Chondrocyte (in vitro differentiated cells): Measurements from ENCODE around the gene COBLL1. TPM values are rescaled to one million over a fixed set of nuclear protein-coding genes. Genes with fewer than 3 reads are reported as not detected.

Experiments used
- DNase-seq: peaks from one replicate; pipeline ENCODE4 v3.0.0; 2021; ENCODE audit warnings: mixed read lengths, low spot score
- H3K27ac Mint-ChIP-seq: one replicate; pipeline ENCODE4 v1.8.0; 2021; ENCODE audit warnings: mild to moderate bottlenecking, moderate library complexity, mixed read lengths; ENCODE audit not compliant: unreplicated experiment
- H3K27me3 Mint-ChIP-seq: 2 replicates; pipeline ENCODE4 v1.8.0; 2021; ENCODE audit warnings: low read depth, mixed read lengths
- H3K36me3 Mint-ChIP-seq: 2 replicates; pipeline ENCODE4 v1.8.0; 2021; ENCODE audit warnings: low read depth, mixed read lengths
- H3K4me1 Mint-ChIP-seq: 2 replicates; pipeline ENCODE4 v1.8.0; 2021; ENCODE audit warnings: low read depth, mild to moderate bottlenecking, mixed read lengths
- H3K4me3 Mint-ChIP-seq: one replicate; pipeline ENCODE4 v1.8.0; 2021; ENCODE audit warnings: mild to moderate bottlenecking, moderate library complexity, mixed read lengths; ENCODE audit not compliant: unreplicated experiment
- H3K9me3 Mint-ChIP-seq: 2 replicates; pipeline ENCODE4 v1.8.0; 2021; ENCODE audit warnings: low read depth, mixed read lengths
- CTCF ChIP-seq: fragments of 200-600 bp; sonication (generic); IDR thresholded peaks from 2 replicates; pipeline ENCODE4 v1.5.0; 2021; ENCODE audit warnings: antibody characterized with exemption, mild to moderate bottlenecking, moderate library complexity
- total RNA-seq: library from RNA; stranded (reverse); gene quantifications from 3 replicates; pipeline ENCODE4 v1.2.1, GENCODE V29; 2021

COBLL1 gene
- total RNA-seq, 1 donor from 2014 or later: 43.7 TPM

GRCh38 chr2:164675027-164675426 is 166.6 kb downstream of the COBLL1 start:
- no peak for DNase-seq
- Mint-ChIP-seq H3K4me3 (no peak overlapping the region), H3K27me3 (no peaks in the 10 kb centered on the region), H3K36me3 (peaks cover 4% of the 10 kb centered on the region), H3K9me3 (peaks cover 7% of the 10 kb centered on the region), H3K27ac (no peak overlapping the region), H3K4me1 (peaks cover 7% of the 10 kb centered on the region)
- no peak for TF ChIP-seq CTCF

DNA sequence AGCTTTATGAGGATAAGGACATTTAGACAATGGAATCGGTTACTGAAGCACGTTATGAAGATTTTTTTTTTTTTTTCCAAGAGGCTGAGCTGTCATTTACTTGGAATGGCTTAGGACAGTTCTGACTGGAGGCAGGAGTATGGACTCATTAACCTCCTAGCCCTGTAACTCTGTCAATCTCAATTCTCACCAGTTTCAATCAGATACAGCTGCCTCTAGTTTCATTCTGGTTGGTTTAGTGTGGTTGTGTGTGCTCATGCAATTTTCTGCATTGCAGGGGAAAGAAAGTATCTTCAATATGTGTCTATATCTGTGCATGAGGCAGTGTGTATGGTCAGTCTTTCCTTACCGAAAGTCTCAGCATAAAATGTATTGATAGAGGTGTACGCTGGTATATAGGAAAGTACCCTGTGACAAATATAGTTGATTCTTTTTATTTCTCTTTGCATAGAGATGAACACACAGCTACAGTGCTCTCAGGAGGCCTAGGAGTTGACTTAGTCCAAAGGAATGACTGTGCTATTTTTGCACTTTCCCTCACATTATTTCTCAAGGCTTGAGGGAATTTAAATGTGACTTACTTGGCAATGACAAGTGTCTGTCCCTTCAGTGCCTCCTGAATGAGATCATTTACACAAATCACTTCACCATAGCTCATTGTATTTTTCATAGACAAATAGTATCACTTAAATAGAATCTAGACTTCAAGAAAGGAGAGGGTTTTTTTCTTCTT is 169.8 kb downstream of the COBLL1 start:
- Mint-ChIP-seq H3K4me3 (no peak overlapping the region), H3K27me3 (no peaks in the 10 kb centered on the region), H3K4me1 (peaks cover 7% of the 10 kb centered on the region), H3K9me3 (no peaks in the 10 kb centered on the region), H3K27ac (no peak overlapping the region), H3K36me3 (no peaks in the 10 kb centered on the region)
- no peak for TF ChIP-seq CTCF
- no peak for DNase-seq

DNA sequence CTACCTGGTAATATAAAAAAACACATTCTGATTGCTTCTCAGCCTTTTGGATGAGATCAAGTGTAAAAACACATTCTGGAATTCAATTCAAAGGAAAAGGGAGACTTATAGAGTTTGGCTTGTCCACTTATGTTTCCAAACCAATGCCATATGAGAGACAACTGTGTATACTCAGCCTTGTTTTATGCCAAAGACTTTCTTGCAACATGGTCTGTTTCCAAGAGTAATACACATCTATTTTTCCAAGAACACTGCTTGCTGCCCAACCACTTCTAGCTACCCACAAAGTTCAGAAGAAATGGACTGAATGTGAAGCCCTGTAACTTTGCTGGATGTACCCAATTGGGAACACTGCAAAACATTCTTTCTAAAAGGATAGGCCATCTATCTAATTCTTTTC is 172.3 kb downstream of the COBLL1 start:
- Mint-ChIP-seq H3K27me3 (no peaks in the 10 kb centered on the region), H3K27ac (no peak overlapping the region), H3K4me3 (no peak overlapping the region), H3K4me1 (peaks cover 7% of the 10 kb centered on the region), H3K36me3 (peaks cover 4% of the 10 kb centered on the region), H3K9me3 (no peaks in the 10 kb centered on the region)
- no peak for TF ChIP-seq CTCF
- no peak for DNase-seq

DNA sequence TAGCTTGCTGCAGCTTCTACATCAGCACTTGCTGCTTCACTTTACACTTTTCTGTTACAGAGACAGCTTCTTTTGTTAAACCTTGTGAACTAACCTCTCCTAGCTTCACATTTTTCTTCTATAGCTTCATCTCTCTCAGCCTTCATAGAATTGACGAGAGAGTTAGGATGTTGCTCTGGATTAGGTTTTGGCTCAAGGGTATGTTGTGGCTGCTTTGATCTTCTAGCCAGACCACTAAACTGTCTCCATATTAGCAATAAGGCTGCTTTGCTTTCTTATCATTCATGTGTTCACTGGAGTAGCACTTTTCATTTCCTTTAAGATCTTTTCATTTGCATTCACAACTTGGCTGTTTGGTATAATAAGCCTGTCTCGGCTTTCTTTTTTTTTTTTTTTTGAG is 174.1 kb downstream of the COBLL1 start:
- no peak for TF ChIP-seq CTCF
- H3K27me3 Mint-ChIP-seq: no peaks in the 10 kb centered on the region
- peaks cover 6% of the 10 kb centered on the region for H3K36me3 Mint-ChIP-seq
- H3K27ac Mint-ChIP-seq: no peak overlapping the region
- no peak overlapping the region for H3K4me3 Mint-ChIP-seq
- DNase-seq: no peak
- H3K9me3 Mint-ChIP-seq: no peaks in the 10 kb centered on the region
- peaks cover 7% of the 10 kb centered on the region for H3K4me1 Mint-ChIP-seq

DNA sequence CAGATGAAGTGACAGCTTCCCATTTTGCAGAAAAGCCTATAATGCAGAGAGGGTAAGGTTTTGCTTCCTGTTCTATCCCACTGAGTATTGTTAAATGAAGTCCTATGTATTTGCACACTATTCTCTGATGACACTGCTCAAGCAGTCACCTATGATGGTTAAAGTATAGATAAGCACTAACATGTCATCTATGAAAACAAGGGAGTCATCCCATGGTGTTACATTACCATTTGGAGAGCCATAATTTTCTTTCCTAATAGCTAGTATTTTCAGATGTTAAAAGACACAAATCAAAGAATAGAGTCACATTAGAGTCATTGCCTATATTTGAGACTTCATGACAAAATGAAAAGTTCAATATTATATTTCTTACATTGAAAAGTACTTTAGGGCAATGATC is 177.6 kb downstream of the COBLL1 start:
- Mint-ChIP-seq H3K9me3 (no peaks in the 10 kb centered on the region), H3K36me3 (peaks cover 9% of the 10 kb centered on the region), H3K4me3 (no peak overlapping the region), H3K27me3 (no peaks in the 10 kb centered on the region), H3K27ac (no peak overlapping the region), H3K4me1 (no peaks in the 10 kb centered on the region)
- no peak for DNase-seq
- no peak for TF ChIP-seq CTCF
